ENCODE data around the gene TSFM. TPM values are rescaled to one million over a fixed set of nuclear protein-coding genes. Genes with fewer than 3 reads are reported as not detected.

Gene TSFM
- polyA plus RNA-seq, 3 donors, result 38.7 to 46.9 (median 45.0) TPM

DNA sequence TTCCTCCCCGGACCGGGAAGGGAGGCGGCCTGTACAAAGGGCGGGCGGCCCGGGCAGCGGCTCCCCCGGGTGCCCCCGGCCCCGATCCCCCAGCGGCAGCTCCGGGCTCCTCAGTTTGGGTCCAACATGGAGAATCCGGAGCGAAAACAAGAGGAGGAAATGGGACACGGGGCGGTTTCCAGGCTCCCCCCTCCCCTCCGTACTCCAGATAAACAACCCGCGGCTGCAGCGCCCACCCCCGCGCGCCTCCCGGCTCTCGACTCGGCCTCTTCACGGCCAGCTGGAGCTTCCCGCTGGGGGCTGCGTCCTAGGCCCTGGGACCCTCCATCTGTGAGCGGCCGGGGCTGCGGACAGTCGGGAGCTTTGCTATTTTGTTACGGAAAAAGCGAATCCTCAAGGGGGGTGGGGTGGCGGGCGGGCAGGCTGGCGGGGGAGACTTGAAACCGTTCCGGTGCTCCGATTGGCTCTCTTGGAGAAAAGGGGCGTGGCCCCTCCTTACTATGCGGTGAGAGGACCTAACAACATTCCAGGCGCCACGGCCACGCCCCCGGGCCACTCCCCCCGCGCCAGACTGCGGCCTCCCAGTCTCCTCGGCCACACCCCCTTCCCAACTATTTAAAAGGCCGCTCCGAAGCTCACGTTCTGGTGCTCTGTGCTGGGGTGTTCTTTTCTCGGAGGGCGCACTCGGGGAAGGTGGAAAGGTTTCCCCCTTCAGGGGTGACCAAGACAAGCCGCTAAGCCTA is 64.2 kb downstream of the TSFM start, which contains the start of gene CTDSP2:
TSS of gene CTDSP2 (minus strand) at position 153 of the 743 bp plus-strand sequence. CDS start 294 bp downstream, outside the sequence.
- peak; percentile 99 for DNase-seq

Other genes with a start within 250 kb of the TSFM start
- gene DCTN2, start 235.6 kb upstream of the TSFM start, polyA plus RNA-seq (ENCODE audit: insufficient read length in 3 of 3), result 100 to 1,000 TPM; 162 to 175 (median 171) TPM
- under 1 TPM; 0.41 to 0.68 (median 0.65) TPM for gene KIF5A, start 232.7 kb upstream of the TSFM start, polyA plus RNA-seq (ENCODE audit: insufficient read length in 3 of 3)
- 10 to 100 TPM; 37.2 to 45.5 (median 37.9) TPM for gene PIP4K2C, start 191.6 kb upstream of the TSFM start, polyA plus RNA-seq (ENCODE audit: insufficient read length in 3 of 3)
- gene DTX3, start 178.0 kb upstream of the TSFM start, polyA plus RNA-seq (ENCODE audit: insufficient read length in 3 of 3), result 10 to 100 TPM; 61.2 to 67.0 (median 63.0) TPM
- 10 to 100 TPM; 24.9 to 33.9 (median 33.4) TPM for gene ARHGEF25, start 171.4 kb upstream of the TSFM start, polyA plus RNA-seq (ENCODE audit: insufficient read length in 3 of 3)
- 1 to 10 TPM in 1 of 3 donors, under 1 TPM in 2; 0.87 to 1.1 (median 0.94) TPM for gene B4GALNT1, start 149.6 kb upstream of the TSFM start, polyA plus RNA-seq (ENCODE audit: insufficient read length in 3 of 3)
- gene OS9, start 88.7 kb upstream of the TSFM start, polyA plus RNA-seq (ENCODE audit: insufficient read length in 3 of 3), result 100 to 1,000 TPM; 197 to 226 (median 220) TPM
- 1 to 10 TPM in 2 of 3 donors, under 1 TPM in 1; 0.93 to 1.9 (median 1.5) TPM for gene AGAP2, start 44.0 kb upstream of the TSFM start, polyA plus RNA-seq (ENCODE audit: insufficient read length in 3 of 3)
- gene TSPAN31, start 37.7 kb upstream of the TSFM start, polyA plus RNA-seq (ENCODE audit: insufficient read length in 3 of 3), result 10 to 100 TPM; 81.2 to 99.3 (median 93.6) TPM
- gene CDK4, start 30.5 kb upstream of the TSFM start, polyA plus RNA-seq (ENCODE audit: insufficient read length in 3 of 3), result 100 to 1,000 TPM; 244 to 266 (median 256) TPM
- 10 to 100 TPM; 17.7 to 24.1 (median 23.4) TPM for gene MARCHF9, start 27.7 kb upstream of the TSFM start, polyA plus RNA-seq (ENCODE audit: insufficient read length in 3 of 3)
- 1 to 10 TPM in 2 of 3 donors, under 1 TPM in 1; 0.80 to 2.4 (median 1.6) TPM for gene CYP27B1, start 15.7 kb upstream of the TSFM start, polyA plus RNA-seq (ENCODE audit: insufficient read length in 3 of 3)
- 10 to 100 TPM; 28.0 to 35.8 (median 31.3) TPM for gene METTL1, start 10.7 kb upstream of the TSFM start, polyA plus RNA-seq (ENCODE audit: insufficient read length in 3 of 3)
- gene EEF1AKMT3, start 10.2 kb upstream of the TSFM start, polyA plus RNA-seq (ENCODE audit: insufficient read length in 3 of 3), result 10 to 100 TPM in 2 of 3 donors, 1 to 10 TPM in 1; 9.3 to 13.7 (median 13.4) TPM
- 10 to 100 TPM in 2 of 3 donors, 1 to 10 TPM in 1; 8.6 to 20.7 (median 19.9) TPM for gene AVIL, start 35.9 kb downstream of the TSFM start, polyA plus RNA-seq (ENCODE audit: insufficient read length in 3 of 3)
- 100 to 1,000 TPM; 247 to 261 (median 259) TPM for gene CTDSP2, start 63.9 kb downstream of the TSFM start, polyA plus RNA-seq (ENCODE audit: insufficient read length in 3 of 3)
- gene ATP23, start 158.8 kb downstream of the TSFM start, polyA plus RNA-seq (ENCODE audit: insufficient read length in 3 of 3), result 10 to 100 TPM; 11.6 to 12.6 (median 12.3) TPM

All from renal pelvis (tissue), 4 donors.